DOHH2 (cell line): ENCODE data around the gene PLA2G2A.

Experiments used
- H3F3A ChIP-seq: fragments of 200-600 bp; sonication (generic), shearing (Covaris generic); 2 replicates; pipeline ENCODE4 v1.6.0; 2016; ENCODE audit warnings: antibody characterized with exemption, mild to moderate bottlenecking; ENCODE audit not compliant: control insufficient read depth, insufficient read depth
- H3K27ac ChIP-seq: fragments of 200-600 bp; sonication (generic); 2 replicates; pipeline ENCODE4 v1.5.1; 2014; ENCODE audit warnings: low read depth, mild to moderate bottlenecking, low read length, moderate library complexity
- H3K27me3 ChIP-seq: fragments of 200-600 bp; sonication (generic); 2 replicates; pipeline ENCODE4 v1.6.1; 2014; ENCODE audit warnings: mild to moderate bottlenecking, low read length, mixed read lengths; ENCODE audit not compliant: control insufficient read depth
- H3K36me3 ChIP-seq: fragments of 200-600 bp; sonication (generic); 2 replicates; pipeline ENCODE4 v1.6.1; 2014; ENCODE audit warnings: mild to moderate bottlenecking, low read length, moderate library complexity, mixed read lengths; ENCODE audit not compliant: control insufficient read depth
- H3K4me1 ChIP-seq: fragments of 200-600 bp; sonication (generic); 2 replicates; pipeline ENCODE4 v1.6.1; 2014; ENCODE audit warnings: mild to moderate bottlenecking, low read length, mixed read lengths; ENCODE audit not compliant: control insufficient read depth
- H3K4me2 ChIP-seq: fragments of 200-600 bp; sonication (generic); 2 replicates; pipeline ENCODE4 v1.6.0; 2014; ENCODE audit warnings: mild to moderate bottlenecking, low read length, moderate library complexity
- H3K4me3 ChIP-seq: fragments of 200-600 bp; sonication (generic); 2 replicates; pipeline ENCODE4 v1.5.1; 2014; ENCODE audit warnings: mild to moderate bottlenecking, low read length, mixed read lengths
- H3K79me2 ChIP-seq: fragments of 200-600 bp; sonication (generic); 2 replicates; pipeline ENCODE4 v1.6.1; 2014; ENCODE audit warnings: mild to moderate bottlenecking, low read length, mixed read lengths; ENCODE audit not compliant: control insufficient read depth
- H3K9me2 ChIP-seq: fragments of 200-600 bp; sonication (generic); replicated peaks from 2 replicates; pipeline ENCODE4 v1.6.1; 2014; ENCODE audit warnings: mild to moderate bottlenecking, low read length, mixed read lengths; ENCODE audit not compliant: control insufficient read depth
- H3K9me3 ChIP-seq: fragments of 200-600 bp; sonication (generic); 2 replicates; pipeline ENCODE4 v1.6.1; 2014; ENCODE audit warnings: antibody characterized with exemption, low read length, mixed read lengths; ENCODE audit not compliant: control insufficient read depth, insufficient read depth
- H4K20me1 ChIP-seq: fragments of 200-600 bp; sonication (generic); 2 replicates; pipeline ENCODE4 v1.6.0; 2014; ENCODE audit warnings: low read depth, mild to moderate bottlenecking, antibody characterized with exemption, low read length, moderate library complexity; ENCODE audit not compliant: control insufficient read depth, insufficient read depth
- EZH2phosphoT487 ChIP-seq: fragments of 200-600 bp; sonication (generic); IDR thresholded peaks from 2 replicates; pipeline ENCODE4 v1.6.1; 2017; ENCODE audit warnings: borderline replicate concordance, mild to moderate bottlenecking, antibody characterized with exemption, low read length, moderate library complexity, mixed read lengths
- TF ChIP-seq, protein P1 (sequence below): fragments of 200-600 bp; sonication (generic); IDR thresholded peaks from one replicate; pipeline ENCODE4 v1.5.1; 2014; ENCODE audit warnings: antibody characterized with exemption, mild to moderate bottlenecking, low read depth, low read length; ENCODE audit not compliant: poor library complexity, severe bottlenecking

PLA2G2A gene

GRCh38 chr1:19954059-19954458 lies 25.4 kb downstream of the PLA2G2A start:
- peaks cover 2% of the 10 kb centered on the region; the same call in 1 of the 2 replicates for H3K27me3 ChIP-seq

DNA sequence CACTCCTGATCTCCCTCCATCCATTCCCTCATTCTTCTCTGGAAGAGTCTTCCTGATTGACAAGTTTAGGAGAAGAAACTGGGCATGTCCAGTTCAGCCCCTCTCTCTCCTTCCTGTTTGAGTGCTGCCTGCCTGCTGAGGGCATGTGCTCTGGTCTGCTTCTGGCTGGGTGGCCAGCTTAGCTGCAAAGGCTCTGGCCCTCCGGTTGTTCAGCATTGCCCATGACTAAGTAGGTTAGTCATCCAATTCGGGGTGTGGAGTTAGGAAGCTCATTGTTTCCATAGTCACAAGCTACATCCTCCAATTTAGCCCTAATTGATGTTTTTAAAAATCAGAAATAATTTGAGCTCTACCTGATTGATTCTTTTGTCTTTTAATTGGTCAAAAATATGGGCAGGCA lies 30.4 kb downstream of the PLA2G2A start:
- Histone ChIP-seq H3K4me1 (no peaks in the 10 kb centered on the region), H3K4me3 (no peak overlapping the region)

More at GRCh38 chr1:19954059-19954458, 25.4 kb downstream of the PLA2G2A start:
- no peaks in the 10 kb centered on the region for H3K36me3 ChIP-seq
- H3K79me2 ChIP-seq = no peaks in the 10 kb centered on the region
- H3K27ac ChIP-seq = no peak overlapping the region
- no peaks in the 10 kb centered on the region for H3F3A ChIP-seq
- H4K20me1 ChIP-seq = no peaks in the 10 kb centered on the region
- H3K9me2 ChIP-seq = no peaks in the 10 kb centered on the region
- no peak for TF ChIP-seq EZH2phosphoT487
- TF ChIP-seq, protein P1, sequence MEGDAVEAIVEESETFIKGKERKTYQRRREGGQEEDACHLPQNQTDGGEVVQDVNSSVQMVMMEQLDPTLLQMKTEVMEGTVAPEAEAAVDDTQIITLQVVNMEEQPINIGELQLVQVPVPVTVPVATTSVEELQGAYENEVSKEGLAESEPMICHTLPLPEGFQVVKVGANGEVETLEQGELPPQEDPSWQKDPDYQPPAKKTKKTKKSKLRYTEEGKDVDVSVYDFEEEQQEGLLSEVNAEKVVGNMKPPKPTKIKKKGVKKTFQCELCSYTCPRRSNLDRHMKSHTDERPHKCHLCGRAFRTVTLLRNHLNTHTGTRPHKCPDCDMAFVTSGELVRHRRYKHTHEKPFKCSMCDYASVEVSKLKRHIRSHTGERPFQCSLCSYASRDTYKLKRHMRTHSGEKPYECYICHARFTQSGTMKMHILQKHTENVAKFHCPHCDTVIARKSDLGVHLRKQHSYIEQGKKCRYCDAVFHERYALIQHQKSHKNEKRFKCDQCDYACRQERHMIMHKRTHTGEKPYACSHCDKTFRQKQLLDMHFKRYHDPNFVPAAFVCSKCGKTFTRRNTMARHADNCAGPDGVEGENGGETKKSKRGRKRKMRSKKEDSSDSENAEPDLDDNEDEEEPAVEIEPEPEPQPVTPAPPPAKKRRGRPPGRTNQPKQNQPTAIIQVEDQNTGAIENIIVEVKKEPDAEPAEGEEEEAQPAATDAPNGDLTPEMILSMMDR = no peak
- H3K4me2 ChIP-seq = no peak overlapping the region
- H3K4me3 ChIP-seq = no peak overlapping the region
- H3K9me3 ChIP-seq = peaks cover 6% of the 10 kb centered on the region; the same call in 1 of the 2 replicates
- no peaks in the 10 kb centered on the region for H3K4me1 ChIP-seq

GRCh38 chr1:19946971-19947370 lies 32.4 kb downstream of the PLA2G2A start:
- Histone ChIP-seq H3K9me3 (no peaks in the 10 kb centered on the region), H3K4me1 (no peaks in the 10 kb centered on the region), H3K27ac (no peak overlapping the region), H3K4me2 (no peak overlapping the region), H3K27me3 (0 out of 2 replicates have a peak, but pooled peaks cover 3% of the 10 kb centered on the region), H3K4me3 (no peak overlapping the region), H3K9me2 (no peaks in the 10 kb centered on the region), H3F3A (no peaks in the 10 kb centered on the region), H3K36me3 (no peaks in the 10 kb centered on the region), H4K20me1 (no peaks in the 10 kb centered on the region), H3K79me2 (no peaks in the 10 kb centered on the region)
- TF ChIP-seq, protein P1 = no peak
- TF ChIP-seq EZH2phosphoT487 = no peak

More for the DNA sequence above, 30.4 kb downstream of the PLA2G2A start:
- Histone ChIP-seq H3K9me2 (no peaks in the 10 kb centered on the region), H4K20me1 (no peaks in the 10 kb centered on the region), H3F3A (no peaks in the 10 kb centered on the region), H3K79me2 (no peaks in the 10 kb centered on the region), H3K36me3 (no peaks in the 10 kb centered on the region), H3K4me2 (no peak overlapping the region), H3K27me3 (0 out of 2 replicates have a peak, but pooled peaks cover 3% of the 10 kb centered on the region), H3K9me3 (peaks cover 4% of the 10 kb centered on the region; the same call in 1 of the 2 replicates), H3K27ac (no peak overlapping the region)
- no peak for TF ChIP-seq EZH2phosphoT487
- TF ChIP-seq, protein P1 = no peak
